HEK293T (cell line): ENCODE results near the gene TSPAN17.

Source experiments
- ARNT ChIP-seq: fragments of 450-650 bp; IDR thresholded peaks from 2 replicates; pipeline ENCODE4 v1.6.1; 2017; ENCODE audit warnings: mild to moderate bottlenecking
- BHLHE40 ChIP-seq: fragments of 450-650 bp; IDR thresholded peaks from 2 replicates; pipeline ENCODE4 v1.6.1; 2016; ENCODE audit warnings: mild to moderate bottlenecking, moderate library complexity, borderline replicate concordance
- FOXK2 ChIP-seq: fragments of 450-650 bp; IDR thresholded peaks from 2 replicates; pipeline ENCODE4 v1.6.1; 2016; ENCODE audit warnings: mild to moderate bottlenecking
- HDGF ChIP-seq: fragments of 450-650 bp; IDR thresholded peaks from 2 replicates; pipeline ENCODE4 v1.6.1; 2017; ENCODE audit warnings: antibody characterized with exemption, borderline replicate concordance
- L3MBTL2 ChIP-seq: fragments of 450-650 bp; conservative IDR thresholded peaks from 2 replicates; pipeline ENCODE4 v1.6.1; 2016; ENCODE audit warnings: mild to moderate bottlenecking
- TARDBP ChIP-seq: fragments of 450-650 bp; IDR thresholded peaks from 2 replicates; pipeline ENCODE4 v1.6.1; 2016
- ZNF384 ChIP-seq: fragments of 450-650 bp; IDR thresholded peaks from 2 replicates; pipeline ENCODE4 v1.6.1; 2016
- TF ChIP-seq, protein P1 (sequence below): fragments of 450-650 bp; IDR thresholded peaks from 2 replicates; pipeline ENCODE4 v1.6.1; 2016

DNA sequence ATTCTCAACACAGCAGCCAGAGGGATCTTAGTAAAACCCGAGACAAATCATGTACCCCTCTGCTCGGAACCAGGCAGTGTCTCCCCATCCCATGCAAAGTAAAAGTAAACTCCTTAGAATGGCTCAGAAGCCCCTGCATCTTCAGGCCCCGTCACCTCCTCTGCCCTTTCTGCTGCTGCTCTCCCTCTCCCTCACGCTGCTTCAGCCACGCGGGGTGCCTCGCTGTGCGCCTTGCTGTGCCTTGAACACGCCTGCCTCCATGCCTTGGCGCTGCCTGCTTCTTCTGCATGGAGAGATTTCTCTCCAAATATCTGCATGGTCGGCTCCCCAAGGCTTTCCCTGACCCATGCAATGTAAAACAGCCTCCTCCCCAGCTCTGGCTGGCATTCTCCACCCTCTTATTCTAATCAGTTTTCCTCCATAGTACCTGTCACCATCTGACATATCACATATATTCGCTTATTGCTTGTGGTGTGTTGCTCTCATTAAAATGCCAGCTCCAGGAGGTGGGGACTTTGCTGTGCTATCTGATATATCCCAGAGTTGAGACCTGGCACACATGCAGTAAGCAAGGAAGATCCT is 45.3 kb upstream of the TSPAN17 start:
- no peak for TF ChIP-seq HDGF
- no peak for TF ChIP-seq BHLHE40
- TF ChIP-seq ARNT = no peak
- TF ChIP-seq L3MBTL2 = no peak
- TF ChIP-seq TARDBP = no peak
- no peak for TF ChIP-seq ZNF384
- TF ChIP-seq, protein P1, sequence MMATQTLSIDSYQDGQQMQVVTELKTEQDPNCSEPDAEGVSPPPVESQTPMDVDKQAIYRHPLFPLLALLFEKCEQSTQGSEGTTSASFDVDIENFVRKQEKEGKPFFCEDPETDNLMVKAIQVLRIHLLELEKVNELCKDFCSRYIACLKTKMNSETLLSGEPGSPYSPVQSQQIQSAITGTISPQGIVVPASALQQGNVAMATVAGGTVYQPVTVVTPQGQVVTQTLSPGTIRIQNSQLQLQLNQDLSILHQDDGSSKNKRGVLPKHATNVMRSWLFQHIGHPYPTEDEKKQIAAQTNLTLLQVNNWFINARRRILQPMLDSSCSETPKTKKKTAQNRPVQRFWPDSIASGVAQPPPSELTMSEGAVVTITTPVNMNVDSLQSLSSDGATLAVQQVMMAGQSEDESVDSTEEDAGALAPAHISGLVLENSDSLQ = no peak
- TF ChIP-seq FOXK2 = no peak
